Measurements from ENCODE around the gene GJB2. TPM values are rescaled to one million over a fixed set of nuclear protein-coding genes. Genes with fewer than 3 reads are reported as not detected.

The GJB2 gene
- total and polyA plus RNA-seq, 2 of the 4 experiments (the other 2 are of a cell fraction) = under 0.01 to 0.17 TPM

DNA sequence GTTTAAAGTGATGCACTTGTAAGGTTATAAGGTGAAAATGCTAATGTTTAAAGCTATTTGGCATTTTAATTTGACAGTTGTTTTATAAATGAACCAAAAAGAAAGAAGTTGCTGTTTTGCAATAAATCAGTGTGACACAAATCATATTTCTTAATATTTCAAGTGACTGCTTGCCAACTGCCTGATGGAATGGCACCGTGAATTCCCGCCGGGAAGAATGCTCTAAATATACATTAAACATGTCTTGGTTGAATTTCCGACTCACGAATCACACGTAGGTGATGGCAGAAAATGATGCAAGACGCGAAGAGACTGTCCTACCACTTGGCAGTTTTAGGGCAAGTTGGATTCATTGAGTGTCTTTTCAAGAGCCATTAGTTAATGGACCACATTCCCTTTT, 3.1 kb upstream of the GJB2 start:
- H3K27ac ChIP-seq (ENCODE audit: insufficient read depth, low read length) = no peak overlapping the region
- no peak overlapping the region for H2AK9ac ChIP-seq (replicated peaks; ENCODE audit: low read depth, low read length, poor library complexity)
- H3K56ac ChIP-seq (ENCODE audit: extremely low read depth, insufficient read depth, low read length) = no peak overlapping the region
- no peak overlapping the region for H2BK5ac ChIP-seq (ENCODE audit: low read depth, low read length, poor library complexity, severe bottlenecking)
- dilution Hi-C loops (cut with HindIII; ENCODE audit: low sequenced_read_pairs, unreplicated experiment) (loop anchor here (10.0 to 25.0 kb wide), 2 partner anchors 292 to 649 kb away; no protein-coding TSS in a partner anchor), intact Hi-C loops (cut with micrococcal nuclease) (loop anchor here (2.0 to 10.0 kb wide), 3 partner anchors 629 to 1283 kb away; no protein-coding TSS in a partner anchor), in situ Hi-C loops (cut with MboI; ENCODE audit: low sequenced_read_pairs) (loop anchor here (25.0 kb wide), 3 partner anchors 516 to 1292 kb away; partner anchors contain the start of gene IL17D)
- H4K8ac ChIP-seq (ENCODE audit: low read depth in 2 of 2, low read length in 2 of 2) = no peak overlapping the region
- H3K4me3 ChIP-seq (ENCODE audit: insufficient read depth, low read depth, low read length) = no peak overlapping the region
- H3K36me3 ChIP-seq (ENCODE audit: control insufficient read depth, insufficient read depth, low read length) = no peaks in the 10 kb centered on the region
- ATAC-seq (ENCODE audit: low read depth) (no peak), DNase-seq (no peak)
- no peaks in the 10 kb centered on the region for H3K79me1 ChIP-seq (ENCODE audit: low read depth in 1 of 2, low read length in 2 of 2)
- H3K9me3 ChIP-seq (ENCODE audit: control insufficient read depth, insufficient read depth, low read length) = peaks cover 2% of the 10 kb centered on the region; the same call in 1 of the 2 replicates
- TF ChIP-seq RFX5 (IDR thresholded peaks at IDR 0.05; ENCODE audit: low read depth, low read length) (no peak), NFE2L2 (IDR thresholded peaks at IDR 0.05; ENCODE audit: low read depth, low read length) (no peak), RCOR1 (IDR thresholded peaks at IDR 0.05; ENCODE audit: insufficient replicate concordance, low read length) (no peak), FOS (IDR thresholded peaks at IDR 0.05; ENCODE audit: low read depth, low read length) (no peak), BHLHE40 (IDR thresholded peaks at IDR 0.05; ENCODE audit: low read depth, low read length) (no peak), CEBPB (IDR thresholded peaks at IDR 0.05; ENCODE audit: low read depth, low read length) (no peak), MXI1 (IDR thresholded peaks at IDR 0.05; ENCODE audit: borderline replicate concordance, low read depth, low read length) (no peak), CHD1 (IDR thresholded peaks at IDR 0.05; ENCODE audit: low read depth, low read length) (no peak), MAFK (IDR thresholded peaks at IDR 0.05; ENCODE audit: low read depth, low read length) (no peak), RAD21 (IDR thresholded peaks at IDR 0.05; ENCODE audit: low read length) (no peak), SMC3 (IDR thresholded peaks at IDR 0.05; ENCODE audit: low read depth, low read length) (no peak), ELK1 (IDR thresholded peaks at IDR 0.05; ENCODE audit: borderline replicate concordance, low read depth, low read length) (no peak), USF2 (IDR thresholded peaks at IDR 0.05; ENCODE audit: low read depth, low read length) (no peak), CTCF (conservative IDR thresholded peaks at IDR 0.05; ENCODE audit: low read depth, low read length) (no peak)
- no peaks in the 10 kb centered on the region for H4K20me1 ChIP-seq (ENCODE audit: insufficient read depth, low read length)
- no peak overlapping the region for H2BK15ac ChIP-seq (ENCODE audit: low read depth, low read length)
- no peak overlapping the region for H3K4me2 ChIP-seq (ENCODE audit: low read depth, low read length)
- H2BK20ac ChIP-seq (ENCODE audit: low read depth, low read length) = no peak overlapping the region
- no peak overlapping the region for H4K5ac ChIP-seq (ENCODE audit: low read depth, low read length)
- H3K18ac ChIP-seq (ENCODE audit: low read depth, low read length) = no peak overlapping the region
- peaks cover 4% of the 10 kb centered on the region for H3K4me1 ChIP-seq (ENCODE audit: control insufficient read depth, insufficient read depth, low read length)
- no peak overlapping the region for H3K9ac ChIP-seq (ENCODE audit: low read depth, low read length)
- no TSS peak for BruUV-seq (replicated peaks)
- H3K27me3 ChIP-seq (ENCODE audit: control insufficient read depth, insufficient read depth, low read length) = peaks cover 72% of the 10 kb centered on the region
- WGBS, 2 experiments (ENCODE audit: extremely low coverage in 2 of 2, insufficient read length in 1 of 2) = no CpG with 5 or more reads among the region's 8 CpGs
- H3K4ac ChIP-seq (ENCODE audit: low read depth, low read length) = no peak overlapping the region
- H2BK120ac ChIP-seq (ENCODE audit: low read depth, low read length) = no peak overlapping the region
- no peak overlapping the region for H4K91ac ChIP-seq (ENCODE audit: insufficient read depth, low read depth, low read length)
- ChIA-PET CTCF (interaction anchor here (1.2 to 1.6 kb wide), 2 partner anchors 19 to 277 kb away, joined by 5 read pairs; no protein-coding TSS in a partner anchor), POLR2A (ENCODE audit: unreplicated experiment) (no interaction called here)
- 0 out of 2 replicates have a peak, but pooled peaks cover under 1% of the 10 kb centered on the region for H3K9me1 ChIP-seq (ENCODE audit: insufficient read depth, low read length)
- H3K14ac ChIP-seq (replicated peaks; ENCODE audit: low read depth, low read length) = no peak overlapping the region
- no peak overlapping the region for H2AFZ ChIP-seq (replicated peaks; ENCODE audit: low read length, poor library complexity)
- H3K23ac ChIP-seq (ENCODE audit: low read depth, low read length) = no peak overlapping the region
- H2AK5ac ChIP-seq (ENCODE audit: low read depth, low read length) = no peak overlapping the region
